H9 (cell line): ENCODE results near the gene PARVB. TPM values are rescaled to one million over a fixed set of nuclear protein-coding genes. Genes with fewer than 3 reads are reported as not detected.

Source experiments
- DNase-seq: peaks from one replicate; pipeline ENCODE4 v3.0.0-alpha.2; 2017
- H2AFZ ChIP-seq: one replicate; pipeline ENCODE4 v1.6.1; 2013; ENCODE audit warnings: mild to moderate bottlenecking, low read length, control low read depth, moderate library complexity
- H2AK5ac ChIP-seq: 2 replicates; pipeline ENCODE4 v1.6.1; 2013; ENCODE audit warnings: low read length, control low read depth, mixed read lengths; ENCODE audit not compliant: insufficient read length
- H2BK120ac ChIP-seq: one replicate; pipeline ENCODE4 v1.6.1; 2013; ENCODE audit warnings: low read depth, mild to moderate bottlenecking, low read length, control low read depth, inconsistent platforms; ENCODE audit not compliant: poor library complexity, severe bottlenecking
- H2BK12ac ChIP-seq: 2 replicates; pipeline ENCODE4 v1.6.1; 2013; ENCODE audit warnings: low read length, control low read depth, mixed read lengths, low read depth; ENCODE audit not compliant: insufficient read length
- H2BK15ac ChIP-seq: 2 replicates; pipeline ENCODE4 v1.6.1; 2013; ENCODE audit warnings: low read depth, low read length, control low read depth
- H2BK20ac ChIP-seq: one replicate; pipeline ENCODE4 v1.6.1; 2013; ENCODE audit warnings: low read depth, mild to moderate bottlenecking, low read length, control low read depth, inconsistent platforms; ENCODE audit not compliant: poor library complexity, severe bottlenecking
- H2BK5ac ChIP-seq: 2 replicates; pipeline ENCODE4 v1.6.1; 2013; ENCODE audit warnings: low read length, control low read depth, mixed read lengths; ENCODE audit not compliant: insufficient read length
- H3K14ac ChIP-seq: 2 replicates; pipeline ENCODE4 v1.6.1; 2013; ENCODE audit warnings: low read length, control low read depth; ENCODE audit not compliant: insufficient read depth
- H3K18ac ChIP-seq: 2 replicates; pipeline ENCODE4 v1.6.1; 2013; ENCODE audit warnings: low read depth, mild to moderate bottlenecking, mixed read lengths, low read length, control low read depth; ENCODE audit not compliant: insufficient read length
- H3K23ac ChIP-seq: 2 replicates; pipeline ENCODE4 v1.6.1; 2013; ENCODE audit warnings: low read length, control low read depth, mixed read lengths, low read depth; ENCODE audit not compliant: insufficient read length
- H3K23me2 ChIP-seq: 2 replicates; pipeline ENCODE4 v1.6.1; 2013; ENCODE audit warnings: low read depth, mild to moderate bottlenecking, mixed read lengths, low read length, control low read depth; ENCODE audit not compliant: insufficient read length, poor library complexity, severe bottlenecking
- H3K27ac ChIP-seq: 2 replicates; pipeline ENCODE4 v1.5.1; 2013; ENCODE audit warnings: low read length, control low read depth, mixed read lengths, low read depth; ENCODE audit not compliant: insufficient read length
- H3K27me3 ChIP-seq: 2 replicates; pipeline ENCODE4 v1.6.1; 2013; ENCODE audit warnings: low read length, control low read depth, inconsistent platforms; ENCODE audit not compliant: insufficient read depth
- H3K4ac ChIP-seq: 2 replicates; pipeline ENCODE4 v1.6.1; 2013; ENCODE audit warnings: low read depth, mild to moderate bottlenecking, control low read depth, inconsistent platforms, low read length, moderate library complexity
- H3K4me1 ChIP-seq: 2 replicates; pipeline ENCODE4 v1.6.1; 2013; ENCODE audit warnings: low read length, control low read depth, inconsistent platforms; ENCODE audit not compliant: insufficient read depth
- H3K4me2 ChIP-seq: 2 replicates; pipeline ENCODE4 v1.6.1; 2013; ENCODE audit warnings: low read length, control low read depth, mixed read lengths; ENCODE audit not compliant: insufficient read length, insufficient read depth
- H3K56ac ChIP-seq: 2 replicates; pipeline ENCODE4 v1.6.1; 2013; ENCODE audit warnings: low read depth, mild to moderate bottlenecking, mixed read lengths, low read length, control low read depth; ENCODE audit not compliant: insufficient read length
- H3K79me1 ChIP-seq: 2 replicates; pipeline ENCODE4 v1.6.1; 2013; ENCODE audit warnings: low read depth, mild to moderate bottlenecking, moderate library complexity, low read length, control low read depth, inconsistent platforms; ENCODE audit not compliant: insufficient read depth, poor library complexity, severe bottlenecking
- H3K79me2 ChIP-seq: 2 replicates; pipeline ENCODE4 v1.6.1; 2013; ENCODE audit warnings: low read length, control low read depth, inconsistent platforms; ENCODE audit not compliant: insufficient read depth
- H3K9ac ChIP-seq: 2 replicates; pipeline ENCODE4 v1.6.1; 2013; ENCODE audit warnings: low read length, control low read depth, mixed read lengths; ENCODE audit not compliant: insufficient read length; ENCODE audit errors: extremely low read depth
- H3K9me3 ChIP-seq: one replicate; pipeline ENCODE4 v1.6.1; 2013; ENCODE audit warnings: low read depth, low read length, inconsistent platforms; ENCODE audit not compliant: control insufficient read depth
- H3T11ph ChIP-seq: one replicate; pipeline ENCODE4 v1.6.1; 2013; ENCODE audit warnings: mild to moderate bottlenecking, low read length, control low read depth, inconsistent platforms
- H4K20me1 ChIP-seq: one replicate; pipeline ENCODE4 v1.6.1; 2013; ENCODE audit not compliant: control insufficient read depth, insufficient read length, insufficient read depth
- H4K5ac ChIP-seq: 2 replicates; pipeline ENCODE4 v1.6.1; 2013; ENCODE audit warnings: low read depth, mild to moderate bottlenecking, mixed read lengths, low read length, control low read depth; ENCODE audit not compliant: insufficient read length
- H4K8ac ChIP-seq: replicated peaks from 2 replicates; pipeline ENCODE4 v1.6.1; 2013; ENCODE audit warnings: low read length, control low read depth, mixed read lengths, low read depth; ENCODE audit not compliant: insufficient read length
- H4K91ac ChIP-seq: 2 replicates; pipeline ENCODE4 v1.6.1; 2013; ENCODE audit warnings: low read depth, mild to moderate bottlenecking, moderate library complexity, mixed read lengths, low read length, control low read depth; ENCODE audit not compliant: insufficient read length
- H3K27ac Mint-ChIP-seq, 3 experiments: 2 replicates in 2 of 3; 3 replicates in 1 of 3; pipeline ENCODE4 v1.8.0; 2020 to 2021; ENCODE audit warnings: mixed read lengths in 3 of 3, mild to moderate bottlenecking in 1 of 3, moderate library complexity in 1 of 3
- H3K27me3 Mint-ChIP-seq: 2 replicates; pipeline ENCODE4 v1.8.0; 2021; ENCODE audit warnings: low read depth, mild to moderate bottlenecking, moderate library complexity, mixed read lengths
- H3K36me3 Mint-ChIP-seq, 3 experiments: 2 replicates in 2 of 3; 3 replicates in 1 of 3; pipeline ENCODE4 v1.8.0; 2020 to 2021; ENCODE audit warnings: low read depth in 3 of 3, mixed read lengths in 3 of 3; ENCODE audit not compliant: insufficient read depth in 1 of 3
- H3K4me1 Mint-ChIP-seq, 2 experiments: 2 replicates each; pipeline ENCODE4 v1.8.0; 2020; ENCODE audit warnings: mixed read lengths in 2 of 2
- H3K4me3 Mint-ChIP-seq, 2 experiments: 2 replicates in 1 of 2; 3 replicates in 1 of 2; pipeline ENCODE4 v1.8.0; 2020 to 2021; ENCODE audit warnings: mild to moderate bottlenecking in 2 of 2, mixed read lengths in 2 of 2, moderate library complexity in 1 of 2
- H3K9me3 Mint-ChIP-seq, 2 experiments: 2 replicates in 1 of 2; 3 replicates in 1 of 2; pipeline ENCODE4 v1.8.0; 2020; ENCODE audit warnings: mild to moderate bottlenecking in 2 of 2, mixed read lengths in 2 of 2, moderate library complexity in 1 of 2
- WGBS: extraction: QIAGEN DNeasy Blood & Tissue Kit; methylation state at CpG from one replicate; pipeline ENCODE4 v1.1.7; 2013; ENCODE audit warnings: missing lambda C conversion rate, low lambda C conversion rate, mixed read lengths; ENCODE audit not compliant: insufficient read length; ENCODE audit errors: extremely low coverage; 5-methylcytosine and 5-hydroxymethylcytosine counted together
- total RNA-seq: library from RNA; stranded (reverse); gene quantifications from 2 replicates; pipeline ENCODE4 v1.2.1, GENCODE V29; 2021
- TF ChIP-seq, protein P1 (sequence below): fragments of 200-600 bp; sonication (generic); conservative IDR thresholded peaks from 3 replicates; pipeline ENCODE4 v1.8.0; 2021; ENCODE audit warnings: antibody characterized with exemption, mild to moderate bottlenecking

The PARVB gene
- total RNA-seq, 1 experiment from 2014 or later, result 15.6 TPM

DNA sequence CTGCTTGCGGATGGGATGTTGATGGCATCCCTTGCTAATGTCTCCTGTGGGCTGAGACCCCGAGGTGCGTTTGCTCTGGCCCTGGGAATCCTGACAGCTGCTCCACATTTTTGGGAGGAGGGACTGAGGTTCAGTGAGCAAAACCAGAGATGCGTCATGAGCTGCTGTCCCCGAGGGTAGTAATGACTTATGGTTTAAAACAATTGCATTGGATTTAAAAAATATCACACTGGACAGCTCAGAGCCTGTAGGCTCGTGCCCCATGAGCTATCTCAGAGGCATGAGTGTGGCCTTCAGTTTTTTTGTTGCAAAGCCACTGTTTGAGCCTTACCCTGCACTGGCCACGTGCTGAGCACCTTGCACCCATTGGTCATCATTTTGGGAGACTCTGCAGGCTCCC, 135.7 kb downstream of the PARVB start:
- Histone ChIP-seq H3K79me1 (no peaks in the 10 kb centered on the region), H3K9ac (no peak overlapping the region), H3T11ph (no peak overlapping the region), H4K91ac (no peak overlapping the region), H3K9me3 (no peaks in the 10 kb centered on the region), H3K56ac (no peak overlapping the region), H3K79me2 (no peaks in the 10 kb centered on the region), H3K23ac (no peak overlapping the region), H3K4me2 (no peak overlapping the region), H3K4ac (no peak overlapping the region), H2BK15ac (no peak overlapping the region), H2AK5ac (no peak overlapping the region), H3K18ac (no peak overlapping the region), H2BK20ac (no peak overlapping the region), H2BK120ac (no peak overlapping the region), H2BK12ac (no peak overlapping the region), H3K23me2 (peaks cover 3% of the 10 kb centered on the region), H3K4me1 (peaks cover 3% of the 10 kb centered on the region; the same call in 1 of the 2 replicates), H3K27me3 (no peaks in the 10 kb centered on the region), H2BK5ac (no peak overlapping the region), H4K5ac (no peak overlapping the region), H2AFZ (no peak overlapping the region), H3K14ac (no peak overlapping the region), H3K27ac (no peak overlapping the region), H4K8ac (no peak overlapping the region), H4K20me1 (no peaks in the 10 kb centered on the region)
- Mint-ChIP-seq H3K36me3 (no peaks in the 10 kb centered on the region; a peak in 2 of 7 replicates), H3K4me3 (no peak overlapping the region), H3K27ac (peak overlapping the region in 1 of 3 experiments; percentile 79; a peak in 1 of 7 replicates), H3K4me1 (peaks cover 32 to 47% of the 10 kb centered on the region in 2 experiments), H3K27me3 (no peaks in the 10 kb centered on the region), H3K9me3 (no peaks in the 10 kb centered on the region)
- no CpG with 5 or more reads among the region's 7 CpGs for WGBS
- DNase-seq, result no peak
- TF ChIP-seq, protein P1, sequence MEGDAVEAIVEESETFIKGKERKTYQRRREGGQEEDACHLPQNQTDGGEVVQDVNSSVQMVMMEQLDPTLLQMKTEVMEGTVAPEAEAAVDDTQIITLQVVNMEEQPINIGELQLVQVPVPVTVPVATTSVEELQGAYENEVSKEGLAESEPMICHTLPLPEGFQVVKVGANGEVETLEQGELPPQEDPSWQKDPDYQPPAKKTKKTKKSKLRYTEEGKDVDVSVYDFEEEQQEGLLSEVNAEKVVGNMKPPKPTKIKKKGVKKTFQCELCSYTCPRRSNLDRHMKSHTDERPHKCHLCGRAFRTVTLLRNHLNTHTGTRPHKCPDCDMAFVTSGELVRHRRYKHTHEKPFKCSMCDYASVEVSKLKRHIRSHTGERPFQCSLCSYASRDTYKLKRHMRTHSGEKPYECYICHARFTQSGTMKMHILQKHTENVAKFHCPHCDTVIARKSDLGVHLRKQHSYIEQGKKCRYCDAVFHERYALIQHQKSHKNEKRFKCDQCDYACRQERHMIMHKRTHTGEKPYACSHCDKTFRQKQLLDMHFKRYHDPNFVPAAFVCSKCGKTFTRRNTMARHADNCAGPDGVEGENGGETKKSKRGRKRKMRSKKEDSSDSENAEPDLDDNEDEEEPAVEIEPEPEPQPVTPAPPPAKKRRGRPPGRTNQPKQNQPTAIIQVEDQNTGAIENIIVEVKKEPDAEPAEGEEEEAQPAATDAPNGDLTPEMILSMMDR, result no peak
